AG10803 (cell line): ENCODE data around the gene SELENOV.
A peak's percentile ranks its signal among the peaks of the same experiment; 100 is the strongest.

Experiments used
- DNase-seq: peaks from one replicate; pipeline ENCODE4 v3.0.0; 2010; ENCODE audit warnings: low read depth
- H3K4me3 ChIP-seq: 2 replicates; pipeline ENCODE4 v1.5.1; 2011; ENCODE audit warnings: mild to moderate bottlenecking, low read length, control low read depth
- CTCF ChIP-seq: conservative IDR thresholded peaks from 2 replicates; pipeline ENCODE4 v1.5.1; 2011; ENCODE audit warnings: mild to moderate bottlenecking, low read length, control low read depth, inconsistent platforms

The SELENOV gene

GRCh38 chr19:39494661-39495060, 20.3 kb upstream of the SELENOV start:
- DNase-seq = no peak
- no peak for TF ChIP-seq CTCF
- no peak overlapping the region for H3K4me3 ChIP-seq

- no peak for TF ChIP-seq CTCF
- no peak for DNase-seq
- H3K4me3 ChIP-seq = no peak overlapping the region
Measured at GRCh38 chr19:39496063-39496462, 18.9 kb upstream of the SELENOV start.

- no peak for DNase-seq
- H3K4me3 ChIP-seq = no peak overlapping the region
- TF ChIP-seq CTCF = no peak
Measured at GRCh38 chr19:39497701-39497995, 17.3 kb upstream of the SELENOV start.

- peak overlapping the region; percentile 5 for H3K4me3 ChIP-seq
- DNase-seq = no peak
- peak; percentile 29 for TF ChIP-seq CTCF
Measured at GRCh38 chr19:39497996-39498797, 16.7 kb upstream of the SELENOV start.

GRCh38 chr19:39498798-39499642, 15.9 kb upstream of the SELENOV start, which contains the start of gene DLL3:
TSS of gene DLL3 (plus strand) at chr19:39498947. CDS start at chr19:39498975, 28 bp downstream.
- no peak for DNase-seq
- H3K4me3 ChIP-seq = peak within 1 kb of the TSS; percentile 5

GRCh38 chr19:39499932-39500331, 15.0 kb upstream of the SELENOV start:
- DNase-seq = no peak
- H3K4me3 ChIP-seq = no peak overlapping the region
- TF ChIP-seq CTCF = no peak

More at GRCh38 chr19:39498798-39499642, 15.9 kb upstream of the SELENOV start, which contains the start of gene DLL3:
- TF ChIP-seq CTCF = no peak
